ENCODE data around the gene BTBD18.

The BTBD18 gene

DNA sequence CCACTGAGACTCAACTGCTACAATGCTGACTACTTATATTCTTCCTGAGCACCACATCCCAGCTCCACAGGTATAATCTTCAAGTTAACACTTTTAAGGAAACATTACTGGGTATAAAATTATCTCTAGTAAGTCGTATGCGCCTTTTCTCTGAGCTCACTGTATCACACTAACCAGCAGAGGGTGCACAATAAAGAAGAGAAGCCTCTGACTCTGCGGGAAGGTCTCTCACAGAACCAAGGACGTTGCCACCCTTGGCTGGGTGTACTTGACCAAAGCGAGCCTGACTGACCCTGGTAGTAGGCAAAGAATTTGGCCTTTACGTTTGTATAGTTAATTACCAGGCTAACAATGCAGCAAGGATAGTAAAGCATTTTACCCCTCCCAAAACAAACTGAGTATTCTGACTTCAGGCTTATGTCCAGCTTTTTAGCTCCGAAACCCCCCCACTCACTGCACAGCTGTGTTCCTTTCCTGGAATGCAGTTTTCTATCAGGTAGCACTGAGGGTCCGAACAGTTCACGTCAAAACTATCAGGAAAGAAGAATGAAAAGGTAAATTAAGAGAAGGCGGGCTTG is at the start of gene BTBD18:
Gene BTBD18, minus strand, starts transcription at position 144 of the 578 bp plus-strand sequence. CDS start 631 bp downstream, outside the sequence.
- DNase-seq: no peak

DNA sequence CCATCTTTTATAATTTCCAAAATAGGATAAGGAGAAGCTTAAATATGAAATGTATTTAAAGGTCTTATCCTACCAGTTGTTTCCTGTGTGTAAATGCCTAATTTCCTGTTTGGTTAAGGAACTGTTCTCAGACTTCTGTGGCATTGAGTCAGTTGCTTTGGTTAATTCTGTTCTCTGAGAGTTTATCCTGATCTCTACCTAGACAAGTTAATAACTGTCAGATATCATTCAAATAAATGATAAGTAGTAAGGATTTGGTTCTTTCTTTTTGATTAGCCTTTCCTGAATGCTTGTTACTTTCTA is 49.5 kb upstream of the BTBD18 start:
- DNase-seq: no peak

- peak; percentile 35 for DNase-seq
These were observed 49.0 kb upstream of the BTBD18 start for GRCh38 chr11:57800444-57801182.

DNA sequence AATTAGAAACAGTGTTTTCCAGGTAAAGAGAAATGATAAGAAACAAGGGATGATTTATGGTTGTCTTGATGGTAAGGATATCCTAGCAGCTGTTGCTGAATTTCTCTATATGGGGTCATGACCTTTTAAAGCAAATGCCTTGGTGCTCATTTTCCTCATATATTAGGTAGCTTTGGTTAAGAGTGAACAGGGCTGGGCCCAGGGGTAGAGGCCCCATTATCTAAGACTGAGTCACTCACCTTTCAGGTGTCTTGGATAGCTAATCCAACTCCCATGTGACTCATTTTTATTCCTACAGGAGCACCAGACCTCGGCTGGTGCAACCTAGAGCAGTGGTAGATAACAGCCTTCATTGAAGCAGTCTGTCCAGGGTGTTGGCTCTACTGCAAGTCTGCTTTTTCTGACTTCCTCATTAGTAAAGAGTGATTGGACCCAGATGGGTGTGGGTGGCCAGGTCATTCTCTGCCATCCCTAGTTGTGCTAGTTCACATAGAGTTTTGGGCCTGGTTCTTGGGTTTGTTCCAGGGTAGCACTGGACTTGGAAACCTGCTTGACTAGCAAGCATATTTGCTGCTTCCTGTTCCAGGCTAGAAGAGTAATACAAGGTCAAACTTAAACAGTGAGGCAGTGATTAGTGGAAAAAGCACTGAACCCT is 47.4 kb upstream of the BTBD18 start:
- DNase-seq: no peak

- no peak for DNase-seq
These were observed 41.9 kb upstream of the BTBD18 start for GRCh38 chr11:57793351-57794115.

- DNase-seq: no peak
These were observed 41.3 kb upstream of the BTBD18 start for GRCh38 chr11:57792870-57793269.

GRCh38 chr11:57792060-57792541 is 40.5 kb upstream of the BTBD18 start:
- DNase-seq: no peak

DNA sequence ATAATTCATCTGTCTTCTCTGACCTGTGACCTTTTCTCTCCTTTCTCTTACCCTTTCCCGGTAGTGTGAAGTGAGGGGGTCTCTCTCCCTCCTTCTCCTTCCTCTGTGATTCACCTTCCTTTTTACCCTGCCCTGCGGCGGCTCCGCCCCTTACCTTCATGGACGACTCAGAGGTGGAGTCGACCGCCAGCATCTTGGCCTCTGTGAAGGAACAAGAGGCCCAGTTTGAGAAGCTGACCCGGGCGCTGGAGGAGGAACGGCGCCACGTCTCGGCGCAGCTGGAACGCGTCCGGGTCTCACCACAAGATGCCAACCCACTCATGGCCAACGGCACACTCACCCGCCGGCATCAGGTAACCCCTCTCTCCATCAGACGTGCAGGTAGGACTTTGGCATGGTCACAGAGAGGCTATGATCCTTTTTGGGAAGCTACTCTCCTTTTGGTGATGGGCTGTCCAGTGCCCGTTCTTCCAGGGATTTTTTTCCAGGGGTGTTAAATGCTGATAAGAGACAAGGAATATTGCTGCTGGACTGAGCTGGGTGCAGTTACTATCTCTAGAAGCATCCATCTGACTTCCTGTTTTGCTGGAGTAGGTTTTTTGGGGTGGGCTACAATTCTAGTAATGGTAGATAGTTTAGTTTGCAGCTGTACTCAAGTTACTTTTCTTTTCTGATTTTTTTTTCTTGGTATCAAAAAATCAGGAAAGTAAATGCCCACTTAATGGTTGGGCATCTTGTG is 39.9 kb upstream of the BTBD18 start:
- no peak for DNase-seq

DNA sequence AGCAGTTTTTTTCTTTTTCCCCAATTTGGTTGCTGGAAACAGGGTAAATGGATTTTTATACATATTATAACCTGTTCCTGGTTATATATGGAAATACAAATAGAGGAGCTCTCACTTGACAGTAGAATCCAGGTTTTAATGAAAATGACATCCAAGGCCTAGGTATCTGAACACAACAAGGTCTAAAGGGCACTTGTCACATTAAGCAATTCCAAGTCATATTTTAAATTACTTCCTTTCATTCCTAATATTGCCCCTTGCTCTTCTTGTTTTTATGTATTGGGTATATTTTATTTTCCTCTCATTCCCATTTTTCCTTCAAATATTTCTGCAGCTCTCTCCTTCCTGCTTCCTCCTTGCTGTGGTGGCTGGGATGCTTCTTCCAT is 37.1 kb upstream of the BTBD18 start:
- no peak for DNase-seq

GRCh38 chr11:57787920-57788702 is 36.5 kb upstream of the BTBD18 start:
- DNase-seq: no peak

DNA sequence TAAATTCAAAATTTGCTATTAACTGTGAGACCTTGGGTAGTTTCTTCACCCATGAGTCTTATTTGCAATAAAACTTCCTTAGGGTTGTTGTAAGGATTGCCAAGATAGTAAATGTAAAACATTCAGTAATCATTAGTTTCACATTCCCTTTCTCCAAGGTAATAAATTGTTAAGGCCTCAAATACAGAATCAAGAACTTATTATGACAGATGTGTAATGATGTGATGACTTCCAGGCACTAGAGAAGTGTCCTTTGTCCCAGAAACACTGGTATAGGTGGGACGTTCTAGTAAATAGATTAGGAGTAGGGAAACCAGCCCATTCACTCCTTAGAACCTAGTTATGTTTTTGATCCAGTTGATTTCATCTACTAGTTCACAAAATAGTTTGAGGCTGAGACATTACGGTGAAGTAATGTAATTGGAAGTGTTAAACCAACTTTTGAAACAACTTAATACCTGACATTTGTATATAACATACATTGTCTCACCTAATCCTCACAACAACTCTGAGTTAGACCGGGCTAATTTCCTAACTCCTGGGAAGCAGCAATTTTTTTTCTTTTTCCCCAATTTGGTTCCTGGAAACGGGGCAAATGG is 35.5 kb upstream of the BTBD18 start:
- DNase-seq: no peak

DNA sequence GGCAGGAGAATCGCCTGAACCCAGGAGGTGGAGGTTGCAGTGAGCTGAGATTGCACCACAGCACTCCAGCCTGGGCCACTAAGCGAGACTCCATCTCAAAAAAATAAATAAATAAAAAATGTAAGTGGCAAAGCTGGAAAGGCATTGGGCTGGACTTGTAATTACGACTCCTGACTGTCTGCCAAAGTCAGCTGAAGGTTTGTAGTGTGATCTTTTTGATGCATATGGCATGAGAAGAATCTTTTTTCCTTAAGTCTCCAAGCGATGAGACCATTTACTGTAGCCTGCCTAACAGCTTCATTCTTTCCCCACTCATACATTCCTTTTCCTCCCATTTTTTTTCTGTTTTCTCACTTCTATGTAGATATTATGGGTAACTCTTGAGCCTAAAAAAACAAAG is 34.8 kb upstream of the BTBD18 start:
- no peak for DNase-seq

GRCh38 chr11:57785072-57785471 is 33.5 kb upstream of the BTBD18 start:
- no peak for DNase-seq

GRCh38 chr11:57781529-57781943 is 29.9 kb upstream of the BTBD18 start:
- no peak for DNase-seq

DNA sequence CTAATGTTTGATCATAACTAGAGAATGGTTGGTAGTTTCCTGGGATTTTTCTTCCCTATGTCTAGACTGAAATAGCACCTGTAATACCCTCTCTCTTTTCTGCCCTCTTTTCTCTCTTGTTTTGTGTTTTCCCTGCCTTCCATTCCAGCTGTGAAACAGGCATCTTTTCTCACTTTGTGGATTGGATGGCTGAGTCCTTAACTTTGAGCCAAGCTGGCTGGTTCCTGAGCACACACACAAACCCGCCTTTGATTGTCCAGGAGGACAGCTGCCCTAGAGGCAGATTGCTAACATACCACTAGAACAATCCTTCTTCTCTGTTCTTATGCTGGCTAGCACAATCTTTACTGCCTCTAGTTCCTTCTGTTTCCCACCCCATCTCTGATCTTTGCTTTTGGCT is 27.7 kb upstream of the BTBD18 start:
- no peak for DNase-seq

DNA sequence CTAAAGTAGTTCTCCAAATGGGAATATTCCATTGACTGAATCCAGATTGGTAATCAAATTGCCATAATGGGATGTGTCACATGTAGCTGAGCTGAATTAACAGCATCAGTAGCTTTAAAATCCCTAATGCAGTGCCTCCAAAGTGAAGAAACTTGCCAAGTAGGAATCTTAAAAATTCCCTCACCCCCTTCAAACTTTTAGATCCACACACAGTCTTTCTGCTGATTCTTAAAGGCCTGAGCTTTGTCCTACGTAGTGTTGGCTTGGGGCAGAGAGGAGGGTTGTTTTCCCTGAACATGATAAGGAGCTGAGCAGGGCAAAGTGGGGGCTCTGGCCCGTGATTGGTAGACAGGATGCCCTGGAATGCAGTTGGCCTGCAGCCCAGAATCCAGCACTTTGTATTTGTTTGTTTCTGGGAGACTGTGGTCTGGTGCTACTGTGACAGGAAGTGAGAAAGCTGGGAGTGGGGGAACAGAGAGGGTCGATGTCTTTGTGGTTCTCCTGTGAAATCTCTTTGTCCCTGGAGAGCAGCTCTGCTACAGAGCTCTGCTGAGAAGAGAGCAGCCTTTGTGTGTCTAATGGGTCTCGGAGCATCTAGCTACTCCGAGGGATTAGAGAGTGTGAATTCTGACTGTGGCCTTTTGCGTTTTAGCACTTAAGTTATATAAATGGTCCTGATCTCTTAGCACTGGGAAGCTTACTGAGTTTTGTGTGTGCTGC is 26.9 kb upstream of the BTBD18 start:
- no peak for DNase-seq

DNA sequence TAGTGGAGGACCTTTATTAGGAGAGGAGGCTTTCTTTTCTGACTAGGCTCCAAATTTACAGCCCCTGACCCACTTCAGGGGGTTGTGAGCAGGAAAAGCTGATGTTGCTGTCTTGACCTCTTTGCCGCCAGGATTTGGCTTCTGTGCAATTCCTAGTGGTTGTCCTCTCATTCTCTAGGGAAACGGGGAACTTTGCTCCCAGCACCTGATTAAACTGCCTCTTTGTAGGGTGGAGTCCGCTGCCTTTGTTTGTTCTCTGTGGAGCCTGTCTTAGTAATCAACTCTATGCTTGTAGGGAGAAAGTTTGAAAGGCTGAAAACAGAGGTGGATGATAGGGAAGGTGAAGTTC is 26.3 kb upstream of the BTBD18 start:
- DNase-seq: no peak

DNA sequence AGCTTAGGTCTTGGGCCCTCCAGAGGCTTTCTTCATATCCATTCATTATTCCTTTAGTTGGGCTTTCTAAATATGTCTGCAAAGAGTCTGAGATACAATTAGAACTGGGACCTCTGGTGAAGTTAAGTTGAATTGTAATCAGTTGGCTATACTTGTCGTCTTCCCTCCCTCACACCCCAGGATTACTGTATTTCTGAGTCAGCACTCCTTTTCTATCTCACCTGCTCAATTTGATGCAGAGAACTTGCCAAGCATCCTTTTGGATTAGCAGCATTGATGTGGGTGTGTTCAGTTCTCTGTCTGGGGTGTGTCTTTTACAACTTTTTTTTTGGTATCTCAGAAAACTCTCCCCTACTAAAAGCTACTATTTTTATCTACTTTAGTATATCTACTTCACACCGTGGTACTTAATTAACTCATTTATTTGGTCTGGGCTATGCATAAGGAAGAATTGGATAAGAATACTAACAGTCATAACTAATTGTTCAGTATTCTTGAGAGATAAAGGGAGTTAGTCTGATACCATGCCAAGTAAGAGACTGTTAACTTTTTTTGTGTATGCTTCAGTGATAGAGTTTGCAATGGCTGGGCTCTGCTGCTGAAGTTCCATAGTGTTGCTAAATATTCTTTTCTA is 25.1 kb upstream of the BTBD18 start:
- no peak for DNase-seq

GRCh38 chr11:57776031-57776521 is 24.5 kb upstream of the BTBD18 start:
- DNase-seq: no peak

DNA sequence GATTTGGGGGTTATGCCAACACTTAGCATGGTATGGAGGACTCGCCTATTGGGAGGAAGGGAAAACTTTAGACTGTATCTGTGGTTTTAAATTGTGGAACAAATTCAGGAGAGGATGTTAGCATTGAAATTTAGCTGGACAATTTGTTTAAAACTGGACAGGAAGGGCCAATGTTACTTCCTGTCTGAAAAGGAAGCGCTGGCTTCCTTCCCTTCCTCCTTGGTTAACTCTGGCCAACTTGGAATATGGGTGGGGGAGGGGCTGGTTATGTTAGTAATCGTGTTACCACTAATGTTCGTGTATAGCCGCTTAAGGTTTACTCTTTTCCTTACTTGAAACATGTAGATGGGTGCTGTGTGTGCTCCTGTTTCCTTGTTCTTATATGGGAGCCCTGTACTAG is 23.9 kb upstream of the BTBD18 start:
- no peak for DNase-seq

All from NCI-H446 treated with DMSO at 0.1 percent for 48 hours (cell line).